Nephron (organoid): ENCODE measurements around the gene WAS.
A peak's percentile ranks its signal among the peaks of the same experiment; 100 is the strongest.

Source experiments
- H3K27ac Mint-ChIP-seq, 3 experiments: 2 replicates each; pipeline ENCODE4 v1.8.0; 2020; ENCODE audit warnings: mixed read lengths in 3 of 3, mild to moderate bottlenecking in 2 of 3, moderate library complexity in 1 of 3
- H3K27me3 Mint-ChIP-seq: 2 replicates; pipeline ENCODE4 v1.8.0; 2021; ENCODE audit warnings: low read depth, mild to moderate bottlenecking, moderate library complexity, mixed read lengths
- H3K36me3 Mint-ChIP-seq: 2 replicates; pipeline ENCODE4 v1.8.0; 2020; ENCODE audit warnings: low read depth, mixed read lengths
- H3K4me1 Mint-ChIP-seq: 2 replicates; pipeline ENCODE4 v1.8.0; 2020; ENCODE audit warnings: mixed read lengths
- H3K4me3 Mint-ChIP-seq, 3 experiments: 2 replicates each; pipeline ENCODE4 v1.8.0; 2020; ENCODE audit warnings: mild to moderate bottlenecking in 3 of 3, mixed read lengths in 3 of 3, moderate library complexity in 2 of 3
- H3K9me3 Mint-ChIP-seq: 2 replicates; pipeline ENCODE4 v1.8.0; 2020; ENCODE audit warnings: mixed read lengths
- TF ChIP-seq, protein P1 (sequence below), 3 experiments: fragments of 200-600 bp; sonication (generic); IDR thresholded peaks; one replicate each; pipeline ENCODE4 v1.5.0; 2021; ENCODE audit warnings: antibody characterized with exemption in 3 of 3; ENCODE audit not compliant: unreplicated experiment in 3 of 3

The WAS gene

DNA sequence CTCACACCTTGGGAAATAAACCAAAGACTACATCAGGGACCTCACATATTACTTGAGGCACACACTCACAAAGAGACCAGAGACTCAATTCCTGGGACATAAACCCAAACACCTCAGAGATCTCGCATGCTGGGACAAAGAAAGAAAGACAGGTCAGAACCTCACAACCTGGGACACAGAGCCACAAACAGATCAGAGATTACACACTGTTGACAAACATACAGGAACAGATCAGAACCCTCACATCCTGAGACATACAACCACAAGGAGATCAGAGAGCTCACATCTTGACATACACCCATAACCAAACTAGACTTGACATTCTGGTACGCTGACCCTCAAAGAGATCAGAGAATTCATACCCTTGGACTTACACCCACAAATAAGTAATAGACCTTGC is 30.2 kb downstream of the WAS start:
- peaks cover 17% of the 10 kb centered on the region for H3K4me1 Mint-ChIP-seq
- H3K9me3 Mint-ChIP-seq: peaks cover 4% of the 10 kb centered on the region

DNA sequence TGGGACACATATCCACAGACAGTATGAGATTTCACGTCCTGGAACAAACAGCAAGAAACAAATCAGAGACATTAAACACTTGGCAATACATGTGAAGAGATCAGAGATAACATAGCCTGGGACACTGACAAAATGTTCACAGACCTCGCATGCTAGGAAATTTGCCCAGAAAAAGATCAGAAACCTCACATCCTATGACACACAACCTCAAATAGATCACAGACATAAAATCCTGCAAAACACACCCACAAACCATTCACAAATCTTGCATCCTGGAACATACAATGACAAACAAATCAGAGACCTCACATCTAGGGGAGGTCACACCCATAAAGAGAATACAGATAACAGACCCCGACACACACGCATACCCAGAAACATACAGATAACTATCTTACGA is 31.0 kb downstream of the WAS start:
- peaks cover 17% of the 10 kb centered on the region for H3K4me1 Mint-ChIP-seq
- TF ChIP-seq, protein P1, sequence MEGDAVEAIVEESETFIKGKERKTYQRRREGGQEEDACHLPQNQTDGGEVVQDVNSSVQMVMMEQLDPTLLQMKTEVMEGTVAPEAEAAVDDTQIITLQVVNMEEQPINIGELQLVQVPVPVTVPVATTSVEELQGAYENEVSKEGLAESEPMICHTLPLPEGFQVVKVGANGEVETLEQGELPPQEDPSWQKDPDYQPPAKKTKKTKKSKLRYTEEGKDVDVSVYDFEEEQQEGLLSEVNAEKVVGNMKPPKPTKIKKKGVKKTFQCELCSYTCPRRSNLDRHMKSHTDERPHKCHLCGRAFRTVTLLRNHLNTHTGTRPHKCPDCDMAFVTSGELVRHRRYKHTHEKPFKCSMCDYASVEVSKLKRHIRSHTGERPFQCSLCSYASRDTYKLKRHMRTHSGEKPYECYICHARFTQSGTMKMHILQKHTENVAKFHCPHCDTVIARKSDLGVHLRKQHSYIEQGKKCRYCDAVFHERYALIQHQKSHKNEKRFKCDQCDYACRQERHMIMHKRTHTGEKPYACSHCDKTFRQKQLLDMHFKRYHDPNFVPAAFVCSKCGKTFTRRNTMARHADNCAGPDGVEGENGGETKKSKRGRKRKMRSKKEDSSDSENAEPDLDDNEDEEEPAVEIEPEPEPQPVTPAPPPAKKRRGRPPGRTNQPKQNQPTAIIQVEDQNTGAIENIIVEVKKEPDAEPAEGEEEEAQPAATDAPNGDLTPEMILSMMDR (IDR thresholded peaks at IDR 0.05; ENCODE audit: unreplicated experiment in 3 of 3): no peak
- H3K4me3 Mint-ChIP-seq: no peak overlapping the region
- peak overlapping the region; percentile 1 to 5 (median 3) for H3K27ac Mint-ChIP-seq
- no peaks in the 10 kb centered on the region for H3K36me3 Mint-ChIP-seq
- no peaks in the 10 kb centered on the region for H3K27me3 Mint-ChIP-seq
- peaks cover 6% of the 10 kb centered on the region for H3K9me3 Mint-ChIP-seq

More for the DNA sequence above, 30.2 kb downstream of the WAS start:
- no peak overlapping the region for H3K27ac Mint-ChIP-seq
- H3K36me3 Mint-ChIP-seq: no peaks in the 10 kb centered on the region
- H3K4me3 Mint-ChIP-seq: no peak overlapping the region
- TF ChIP-seq, protein P1 (IDR thresholded peaks at IDR 0.05; ENCODE audit: unreplicated experiment in 3 of 3): no peak
- no peaks in the 10 kb centered on the region for H3K27me3 Mint-ChIP-seq

DNA sequence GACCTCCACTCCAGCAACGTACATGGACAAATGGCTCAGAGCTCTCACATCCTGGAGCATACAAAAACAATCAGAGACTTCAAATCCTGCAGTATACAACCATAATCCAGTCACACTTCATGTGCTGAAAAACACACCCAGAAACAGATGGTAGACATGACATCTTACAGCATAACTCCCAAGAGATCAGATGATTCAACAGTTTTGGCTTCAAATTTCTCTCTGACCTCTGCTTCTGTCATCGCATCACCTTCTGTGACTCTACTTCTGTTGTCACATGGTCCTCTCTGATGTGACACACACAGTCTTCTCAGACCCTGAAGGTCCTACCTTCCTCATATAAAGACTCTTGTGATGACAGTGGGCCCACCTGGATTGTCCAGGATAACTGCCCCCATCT is 31.5 kb downstream of the WAS start:
- TF ChIP-seq, protein P1 (IDR thresholded peaks at IDR 0.05; ENCODE audit: unreplicated experiment in 3 of 3): no peak
- Mint-ChIP-seq H3K36me3 (no peaks in the 10 kb centered on the region), H3K4me1 (peaks cover 17% of the 10 kb centered on the region), H3K9me3 (peaks cover 6% of the 10 kb centered on the region), H3K4me3 (no peak overlapping the region), H3K27ac (peak overlapping the region in 2 of 3 experiments; percentile 1 to 3), H3K27me3 (no peaks in the 10 kb centered on the region)

DNA sequence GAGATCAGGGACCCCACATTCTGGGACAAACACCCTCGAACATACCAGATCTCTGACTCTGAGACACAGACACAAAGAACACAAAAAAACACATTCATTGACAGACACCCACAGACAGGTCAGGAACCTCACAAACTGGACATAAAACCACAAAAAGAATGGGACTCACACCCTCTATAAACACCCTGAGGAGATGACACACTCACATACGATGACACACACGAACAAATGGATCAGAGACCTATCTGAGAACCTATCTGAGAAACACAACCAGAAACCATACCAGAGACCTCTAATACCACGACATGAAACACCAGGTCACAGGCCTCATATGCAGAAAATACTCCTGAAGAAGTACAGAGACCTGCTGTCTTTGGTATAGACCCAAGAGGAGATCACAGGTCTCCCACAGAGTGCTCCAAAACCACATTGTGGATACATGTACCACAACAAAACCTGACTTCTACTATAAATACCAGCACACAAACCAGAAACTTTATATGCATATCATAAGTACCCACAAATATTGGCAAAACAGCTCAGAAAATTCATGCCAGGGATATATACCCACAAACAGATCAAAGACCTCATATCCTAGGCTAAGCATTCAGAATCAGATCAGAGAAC is 32.4 kb downstream of the WAS start:
- H3K4me3 Mint-ChIP-seq: no peak overlapping the region
- H3K36me3 Mint-ChIP-seq: no peaks in the 10 kb centered on the region
- TF ChIP-seq, protein P1 (IDR thresholded peaks at IDR 0.05; ENCODE audit: unreplicated experiment in 3 of 3): no peak
- no peaks in the 10 kb centered on the region for H3K27me3 Mint-ChIP-seq
- peaks cover 6% of the 10 kb centered on the region for H3K9me3 Mint-ChIP-seq
- no peak overlapping the region for H3K27ac Mint-ChIP-seq
- H3K4me1 Mint-ChIP-seq: peaks cover 17% of the 10 kb centered on the region

DNA sequence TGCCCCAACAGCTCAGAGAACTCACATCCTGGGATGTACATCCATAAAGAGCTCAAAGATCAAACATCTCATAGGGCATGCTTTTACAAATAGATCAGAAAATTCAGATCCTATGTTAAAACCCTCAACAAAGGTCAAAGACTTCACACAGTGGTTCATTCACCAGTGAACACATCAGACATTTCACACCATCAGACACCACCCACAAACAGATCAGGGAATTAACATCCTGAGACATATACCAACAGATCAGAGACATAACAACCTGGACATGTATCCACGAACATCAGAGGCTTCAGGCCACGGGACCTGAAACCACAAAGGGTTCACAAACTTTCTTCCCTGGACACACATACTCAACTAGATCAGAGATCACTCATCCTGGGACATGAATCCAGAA is 36.4 kb downstream of the WAS start:
- Mint-ChIP-seq H3K4me1 (peaks cover under 1% of the 10 kb centered on the region), H3K27me3 (no peaks in the 10 kb centered on the region), H3K4me3 (no peak overlapping the region), H3K27ac (no peak overlapping the region), H3K9me3 (peaks cover 7% of the 10 kb centered on the region), H3K36me3 (no peaks in the 10 kb centered on the region)
- TF ChIP-seq, protein P1 (IDR thresholded peaks at IDR 0.05; ENCODE audit: unreplicated experiment in 3 of 3): no peak

DNA sequence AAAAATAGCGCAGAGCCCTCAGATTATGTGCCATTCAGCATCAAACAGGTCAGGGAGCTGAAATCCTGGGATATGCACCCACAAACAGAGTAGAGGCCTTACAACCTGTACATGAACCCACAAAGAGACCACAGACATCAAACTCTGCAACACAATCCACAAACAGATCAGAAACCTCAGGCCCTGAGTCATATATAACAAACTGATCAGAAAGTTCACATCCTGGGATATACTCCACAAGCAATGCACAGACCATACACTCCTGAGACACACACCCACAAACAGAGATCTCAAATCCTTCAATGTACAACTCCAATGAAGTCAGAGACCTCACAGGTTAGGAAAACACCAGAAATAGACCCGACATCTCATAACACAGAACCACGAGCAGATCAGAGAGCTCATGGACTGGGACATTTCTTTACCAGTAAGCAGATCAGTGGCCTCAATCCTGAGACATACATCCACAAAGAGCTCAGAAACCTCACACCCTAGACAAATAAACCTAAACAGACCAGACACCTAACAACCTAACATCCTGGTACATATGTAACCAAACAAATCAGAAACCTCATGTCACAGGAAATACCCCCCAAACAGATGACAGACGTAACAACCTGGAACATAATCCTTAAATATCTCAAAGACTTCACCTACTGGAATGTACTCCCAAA is 37.1 kb downstream of the WAS start:
- Mint-ChIP-seq H3K4me3 (no peak overlapping the region), H3K9me3 (peaks cover 8% of the 10 kb centered on the region), H3K4me1 (no peaks in the 10 kb centered on the region), H3K27ac (no peak overlapping the region), H3K36me3 (no peaks in the 10 kb centered on the region), H3K27me3 (no peaks in the 10 kb centered on the region)
- TF ChIP-seq, protein P1 (IDR thresholded peaks at IDR 0.05; ENCODE audit: unreplicated experiment in 3 of 3): no peak
